Measurements from ENCODE around the gene LIN7C. TPM values are rescaled to one million over a fixed set of nuclear protein-coding genes. Genes with fewer than 3 reads are reported as not detected.
"Not testable (repeated sequence)": the region's sequence is repeated elsewhere in the genome, so short reads cannot be mapped to it uniquely, and the experiment has no call there.

LIN7C gene
- total RNA-seq, 3 donors from 2014 or later = 41.0 to 51.4 (median 44.4) TPM

GRCh38 chr11:27524155-27524554 lies 17.6 kb upstream of the LIN7C start:
- Mint-ChIP-seq H3K4me3 (no peak overlapping the region), H3K27me3 (ENCODE audit: low read depth) (peaks cover 2% of the 10 kb centered on the region), H3K36me3 (ENCODE audit: insufficient read depth) (no peaks in the 10 kb centered on the region), H3K9me3 (no peaks in the 10 kb centered on the region), H3K4me1 (ENCODE audit: low read depth) (no peaks in the 10 kb centered on the region)
- ATAC-seq (no peak), DNase-seq (no peak)

- H3K4me1 Mint-ChIP-seq (ENCODE audit: low read depth) = no peaks in the 10 kb centered on the region
- no peak for DNase-seq
- no peaks in the 10 kb centered on the region for H3K36me3 Mint-ChIP-seq (ENCODE audit: insufficient read depth)
- no peak overlapping the region for H3K4me3 Mint-ChIP-seq
- no peak for ATAC-seq
- H3K9me3 Mint-ChIP-seq = peaks cover 2% of the 10 kb centered on the region
- H3K27me3 Mint-ChIP-seq (ENCODE audit: low read depth) = peaks cover 8% of the 10 kb centered on the region
These were observed 13.7 kb upstream of the LIN7C start for GRCh38 chr11:27520226-27520625.

- H3K36me3 Mint-ChIP-seq (ENCODE audit: insufficient read depth) = no peaks in the 10 kb centered on the region
- no peaks in the 10 kb centered on the region for H3K4me1 Mint-ChIP-seq (ENCODE audit: low read depth)
- DNase-seq (no peak), ATAC-seq (no peak)
- peaks cover 8% of the 10 kb centered on the region for H3K27me3 Mint-ChIP-seq (ENCODE audit: low read depth)
- peaks cover 4% of the 10 kb centered on the region for H3K9me3 Mint-ChIP-seq
- no peak overlapping the region for H3K4me3 Mint-ChIP-seq
These were observed 11.9 kb upstream of the LIN7C start for GRCh38 chr11:27518518-27518917.

GRCh38 chr11:27517490-27517889 lies 10.9 kb upstream of the LIN7C start:
- DNase-seq; H3K4me3 Mint-ChIP-seq; H3K4me1 Mint-ChIP-seq (ENCODE audit: low read depth); H3K27me3 Mint-ChIP-seq (ENCODE audit: low read depth); H3K36me3 Mint-ChIP-seq (ENCODE audit: insufficient read depth); H3K9me3 Mint-ChIP-seq; ATAC-seq: not testable (repeated sequence)

GRCh38 chr11:27514558-27514957 lies 8.0 kb upstream of the LIN7C start:
- Mint-ChIP-seq H3K4me3 (no peak overlapping the region), H3K4me1 (ENCODE audit: low read depth) (no peaks in the 10 kb centered on the region), H3K27me3 (ENCODE audit: low read depth) (peaks cover 8% of the 10 kb centered on the region), H3K36me3 (ENCODE audit: insufficient read depth) (no peaks in the 10 kb centered on the region), H3K9me3 (peaks cover 4% of the 10 kb centered on the region)
- no peak for ATAC-seq
- DNase-seq = no peak

GRCh38 chr11:27514076-27514475 lies 7.5 kb upstream of the LIN7C start:
- Mint-ChIP-seq H3K27me3 (ENCODE audit: low read depth) (peaks cover 8% of the 10 kb centered on the region), H3K36me3 (ENCODE audit: insufficient read depth) (no peaks in the 10 kb centered on the region), H3K4me3 (no peak overlapping the region), H3K4me1 (ENCODE audit: low read depth) (no peaks in the 10 kb centered on the region), H3K9me3 (peaks cover 4% of the 10 kb centered on the region)
- ATAC-seq (no peak), DNase-seq (no peak)

- Mint-ChIP-seq H3K4me3 (no peak overlapping the region), H3K4me1 (ENCODE audit: low read depth) (peaks cover 3% of the 10 kb centered on the region), H3K27me3 (ENCODE audit: low read depth) (peaks cover 5% of the 10 kb centered on the region), H3K9me3 (peaks cover 4% of the 10 kb centered on the region), H3K36me3 (ENCODE audit: insufficient read depth) (no peaks in the 10 kb centered on the region)
- no peak for DNase-seq
- ATAC-seq = no peak
These were observed 6.8 kb upstream of the LIN7C start for GRCh38 chr11:27513389-27513788.

GRCh38 chr11:27512238-27512637 lies 5.7 kb upstream of the LIN7C start:
- Mint-ChIP-seq H3K27me3 (ENCODE audit: low read depth) (no peaks in the 10 kb centered on the region), H3K36me3 (ENCODE audit: insufficient read depth) (no peaks in the 10 kb centered on the region)
- no peak for ATAC-seq

GRCh38 chr11:27509908-27510307 lies 3.3 kb upstream of the LIN7C start:
- no peak for ATAC-seq
- H3K36me3 Mint-ChIP-seq (ENCODE audit: insufficient read depth) = peaks cover 2% of the 10 kb centered on the region
- H3K9me3 Mint-ChIP-seq = no peaks in the 10 kb centered on the region
- peaks cover 24% of the 10 kb centered on the region for H3K4me1 Mint-ChIP-seq (ENCODE audit: low read depth)
- no peak overlapping the region for H3K4me3 Mint-ChIP-seq
- DNase-seq = no peak
- no peaks in the 10 kb centered on the region for H3K27me3 Mint-ChIP-seq (ENCODE audit: low read depth)

More at GRCh38 chr11:27512238-27512637, 5.7 kb upstream of the LIN7C start:
- no peak overlapping the region for H3K4me3 Mint-ChIP-seq
- no peak for DNase-seq
- peaks cover 4% of the 10 kb centered on the region for H3K9me3 Mint-ChIP-seq
- H3K4me1 Mint-ChIP-seq (ENCODE audit: low read depth) = peaks cover 12% of the 10 kb centered on the region

- no peaks in the 10 kb centered on the region for H3K9me3 Mint-ChIP-seq
- no peak for DNase-seq
- H3K4me1 Mint-ChIP-seq (ENCODE audit: low read depth) = peaks cover 34% of the 10 kb centered on the region
- peaks cover 5% of the 10 kb centered on the region for H3K36me3 Mint-ChIP-seq (ENCODE audit: insufficient read depth)
- H3K4me3 Mint-ChIP-seq = peak overlapping the region; percentile 100
- H3K27me3 Mint-ChIP-seq (ENCODE audit: low read depth) = no peaks in the 10 kb centered on the region
- ATAC-seq = no peak
These were observed 1.2 kb upstream of the LIN7C start for GRCh38 chr11:27507557-27508322.

GRCh38 chr11:27505781-27506180 lies 788 bp downstream of the LIN7C start:
- H3K4me3 Mint-ChIP-seq = peak overlapping the region; percentile 100
- H3K9me3 Mint-ChIP-seq = no peaks in the 10 kb centered on the region
- peaks cover 45% of the 10 kb centered on the region for H3K4me1 Mint-ChIP-seq (ENCODE audit: low read depth)
- DNase-seq (no peak), ATAC-seq (peak in 1 of 2 donors; percentile 2)
- H3K36me3 Mint-ChIP-seq (ENCODE audit: insufficient read depth) = peaks cover 11% of the 10 kb centered on the region
- H3K27me3 Mint-ChIP-seq (ENCODE audit: low read depth) = no peaks in the 10 kb centered on the region

- peak overlapping the region; percentile 100 for H3K4me3 Mint-ChIP-seq
- DNase-seq (no peak), ATAC-seq (no peak)
- H3K4me1 Mint-ChIP-seq (ENCODE audit: low read depth) = peaks cover 47% of the 10 kb centered on the region
- no peaks in the 10 kb centered on the region for H3K9me3 Mint-ChIP-seq
- H3K36me3 Mint-ChIP-seq (ENCODE audit: insufficient read depth) = peaks cover 16% of the 10 kb centered on the region
- no peaks in the 10 kb centered on the region for H3K27me3 Mint-ChIP-seq (ENCODE audit: low read depth)
These were observed 2.4 kb downstream of the LIN7C start for GRCh38 chr11:27504205-27504604.

- Mint-ChIP-seq H3K36me3 (ENCODE audit: insufficient read depth) (peaks cover 19% of the 10 kb centered on the region), H3K27me3 (ENCODE audit: low read depth) (no peaks in the 10 kb centered on the region), H3K4me3 (no peak overlapping the region), H3K9me3 (no peaks in the 10 kb centered on the region), H3K4me1 (ENCODE audit: low read depth) (peaks cover 40% of the 10 kb centered on the region)
- ATAC-seq (no peak), DNase-seq (no peak)
These were observed 5.5 kb downstream of the LIN7C start for GRCh38 chr11:27501100-27501499.

- no peaks in the 10 kb centered on the region for H3K27me3 Mint-ChIP-seq (ENCODE audit: low read depth)
- peaks cover 23% of the 10 kb centered on the region for H3K36me3 Mint-ChIP-seq (ENCODE audit: insufficient read depth)
These were observed 8.7 kb downstream of the LIN7C start for GRCh38 chr11:27497911-27498310.

GRCh38 chr11:27497284-27497866 lies 9.2 kb downstream of the LIN7C start:
- H3K36me3 Mint-ChIP-seq (ENCODE audit: insufficient read depth) = peaks cover 23% of the 10 kb centered on the region
- H3K27me3 Mint-ChIP-seq (ENCODE audit: low read depth) = no peaks in the 10 kb centered on the region
- no peak overlapping the region for H3K4me3 Mint-ChIP-seq
- DNase-seq (no peak), ATAC-seq (no peak)
- H3K9me3 Mint-ChIP-seq = no peaks in the 10 kb centered on the region
- peaks cover 22% of the 10 kb centered on the region for H3K4me1 Mint-ChIP-seq (ENCODE audit: low read depth)

More at GRCh38 chr11:27497911-27498310, 8.7 kb downstream of the LIN7C start:
- H3K4me3 Mint-ChIP-seq = no peak overlapping the region
- peaks cover 25% of the 10 kb centered on the region for H3K4me1 Mint-ChIP-seq (ENCODE audit: low read depth)
- ATAC-seq (no peak), DNase-seq (no peak)
- no peaks in the 10 kb centered on the region for H3K9me3 Mint-ChIP-seq

Data from activated T-cell treated with anti-CD3 and anti-CD28 coated beads, Interleukin-2, amount 50 U/mL, for 4 hours (primary cell).